HG03064 (cell line): ENCODE measurements around the gene COL27A1.

Experiments used
- ATAC-seq: cut with Tn5 transposase; IDR thresholded peaks from one replicate; pipeline ENCODE4 v1.9.1; 2021; ENCODE audit warnings: low read depth; ENCODE audit not compliant: unreplicated experiment

COL27A1 gene

DNA sequence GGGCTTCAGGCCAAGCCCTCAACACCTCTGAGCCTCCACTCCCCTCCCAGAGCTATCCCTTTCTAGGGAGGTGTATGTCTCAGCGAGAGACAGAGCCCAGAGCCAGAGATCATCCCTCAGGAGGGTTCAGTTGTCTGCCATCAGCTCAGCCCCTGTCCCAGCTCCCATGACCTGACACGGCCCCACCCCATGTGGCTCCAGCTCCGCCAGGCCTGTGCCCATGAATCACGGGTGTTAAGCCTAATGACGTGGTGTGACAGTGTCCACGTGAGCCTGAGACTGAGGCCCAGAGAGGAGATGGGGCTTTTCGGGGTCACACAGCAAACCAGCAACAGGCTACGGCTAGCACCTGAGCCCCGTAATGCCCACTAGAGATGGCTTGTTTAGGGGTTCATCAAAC lies 106.7 kb downstream of the COL27A1 start:
- no peak for ATAC-seq

- ATAC-seq: no peak
Observed at GRCh38 chr9:114263853-114264510, 108.6 kb downstream of the COL27A1 start.

- ATAC-seq: no peak
Observed at GRCh38 chr9:114264806-114265550, 109.6 kb downstream of the COL27A1 start.

DNA sequence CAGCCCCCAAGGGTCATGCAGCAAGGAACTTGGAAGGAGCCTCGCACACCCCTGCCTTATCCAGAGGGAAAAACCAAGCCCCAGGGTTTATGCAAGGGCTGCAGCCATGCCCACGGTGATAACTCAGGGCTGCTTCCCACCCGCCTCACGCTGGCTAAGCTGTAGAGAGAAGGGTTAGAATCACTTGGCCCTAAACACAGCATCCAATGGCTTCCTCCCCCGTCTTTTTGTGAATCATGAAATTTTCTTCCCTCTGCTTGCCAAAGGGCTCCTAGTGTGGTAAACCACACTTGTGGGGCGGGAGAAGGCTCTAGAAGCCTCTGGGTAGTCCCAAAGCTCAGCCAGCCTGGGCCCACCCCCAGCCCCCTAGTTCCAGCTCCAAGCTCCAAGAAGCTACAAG lies 111.6 kb downstream of the COL27A1 start:
- ATAC-seq: no peak

- no peak for ATAC-seq
Observed at GRCh38 chr9:114269023-114269422, 113.7 kb downstream of the COL27A1 start.

DNA sequence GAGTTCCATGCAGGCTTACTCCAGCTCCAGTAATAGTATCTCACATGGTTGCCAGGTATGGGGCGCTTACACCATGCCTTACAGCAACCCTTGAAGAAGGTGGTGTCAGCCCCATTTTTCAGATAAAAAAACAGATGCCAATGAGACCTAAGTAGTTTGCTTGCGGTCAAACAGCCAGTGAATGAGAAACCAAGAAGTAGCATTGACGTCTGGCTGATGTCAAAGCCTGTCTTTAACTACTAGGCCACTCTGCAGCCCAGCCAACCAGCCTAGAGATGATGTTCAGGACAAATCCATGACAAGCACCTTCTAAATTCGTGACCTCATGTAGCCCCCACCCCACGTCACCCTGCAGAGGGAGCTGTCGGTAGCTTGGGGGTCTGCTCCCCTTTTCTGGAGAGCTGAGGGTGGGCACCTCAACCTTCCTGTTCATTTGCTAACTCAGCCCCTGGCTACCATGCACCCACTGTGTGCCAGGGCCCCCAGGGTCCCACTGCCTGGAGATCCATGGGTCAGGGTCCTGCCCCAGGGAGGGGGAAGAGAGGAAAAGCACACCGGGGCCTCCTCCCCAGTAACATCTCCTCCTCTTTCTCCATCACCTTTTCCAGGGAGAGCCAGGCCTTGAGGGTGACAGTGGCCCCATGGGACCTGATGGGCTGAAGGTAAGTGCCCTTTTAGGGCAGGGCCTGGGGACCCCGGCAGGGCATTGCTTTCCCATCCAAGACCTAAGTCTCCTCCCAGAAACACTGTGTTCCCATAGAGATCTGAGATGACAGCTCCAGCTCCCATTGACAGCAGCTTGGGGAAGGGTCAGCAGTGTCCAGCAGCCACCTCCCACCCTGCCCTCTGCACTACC lies 115.0 kb downstream of the COL27A1 start:
- no peak for ATAC-seq

- ATAC-seq: no peak
Observed at GRCh38 chr9:114271556-114272510, 116.5 kb downstream of the COL27A1 start.

DNA sequence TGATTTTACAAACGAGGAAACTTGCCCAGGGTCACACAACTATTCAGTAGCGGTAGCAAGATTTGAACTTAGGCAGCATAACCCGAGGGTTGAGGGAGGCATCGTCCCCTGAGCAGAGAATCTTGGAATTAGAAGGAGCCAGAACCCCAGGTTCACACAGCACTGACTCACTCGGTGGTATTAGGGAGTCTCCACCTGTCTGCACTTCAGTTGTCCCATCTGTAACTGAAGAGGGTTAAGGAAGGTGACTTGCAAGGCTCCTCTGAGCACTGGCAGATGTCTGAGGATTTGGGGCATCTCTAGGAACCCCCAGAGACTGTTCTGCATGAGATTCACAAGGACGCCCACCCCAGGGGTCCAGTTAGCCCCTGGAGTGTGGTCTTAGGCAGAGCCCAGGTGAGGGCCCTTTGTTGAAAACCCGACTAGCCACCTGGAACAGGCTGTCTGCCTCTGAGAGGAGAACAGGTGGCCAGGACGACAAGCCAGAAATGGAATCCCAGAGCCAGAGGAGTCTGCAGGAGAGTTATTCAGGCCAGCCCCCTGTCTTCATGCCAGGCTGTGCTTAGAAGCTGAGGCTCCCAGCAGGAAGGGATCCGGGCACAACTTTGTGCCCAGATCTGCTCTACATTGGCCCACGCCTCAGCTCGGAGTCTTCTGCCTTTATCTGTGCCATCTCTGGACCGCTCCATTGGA lies 117.5 kb downstream of the COL27A1 start:
- no peak for ATAC-seq

DNA sequence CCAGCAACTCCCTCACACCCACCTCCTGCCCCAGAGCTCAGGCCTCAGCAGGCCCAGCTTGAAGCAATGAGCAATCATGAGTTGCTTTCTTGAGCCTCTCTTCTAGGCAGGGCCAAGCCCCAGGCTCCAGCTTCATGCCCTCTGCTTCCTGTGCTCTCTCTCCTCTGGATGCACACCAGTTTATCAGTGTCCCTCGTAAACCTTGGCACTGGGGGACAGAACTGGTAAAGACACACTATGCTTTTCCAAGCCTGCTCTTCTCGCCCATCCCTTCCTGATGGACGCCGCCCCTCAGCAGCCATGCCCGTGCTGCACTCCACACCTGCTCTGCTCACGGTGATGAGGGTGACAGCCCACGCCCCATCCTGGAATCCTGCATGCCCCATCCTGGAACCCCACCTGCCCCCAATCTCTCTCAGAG lies 118.1 kb downstream of the COL27A1 start:
- no peak for ATAC-seq

DNA sequence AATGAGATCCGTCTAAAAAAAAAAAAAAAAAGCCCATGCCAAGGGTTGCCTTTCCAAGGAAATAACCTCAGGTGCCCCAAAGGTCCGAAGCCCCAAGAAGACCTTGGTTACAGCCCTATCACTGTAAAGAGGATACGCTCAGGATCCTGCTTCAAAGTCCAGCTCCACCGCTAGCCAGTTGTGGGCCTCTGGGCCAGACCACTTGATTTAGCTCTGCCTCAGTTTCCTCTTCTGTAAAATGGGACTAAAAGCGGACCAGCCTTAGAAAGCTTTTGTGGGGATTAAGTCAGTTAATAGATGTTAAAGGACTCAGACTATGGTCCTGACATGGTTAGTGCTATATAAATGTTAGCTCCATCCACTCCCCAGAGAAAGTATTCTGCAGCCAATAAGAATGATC lies 118.9 kb downstream of the COL27A1 start:
- no peak for ATAC-seq

- no peak for ATAC-seq
Observed at GRCh38 chr9:114275246-114276004, 120.1 kb downstream of the COL27A1 start.

GRCh38 chr9:114276908-114277821 lies 121.8 kb downstream of the COL27A1 start:
- no peak for ATAC-seq

DNA sequence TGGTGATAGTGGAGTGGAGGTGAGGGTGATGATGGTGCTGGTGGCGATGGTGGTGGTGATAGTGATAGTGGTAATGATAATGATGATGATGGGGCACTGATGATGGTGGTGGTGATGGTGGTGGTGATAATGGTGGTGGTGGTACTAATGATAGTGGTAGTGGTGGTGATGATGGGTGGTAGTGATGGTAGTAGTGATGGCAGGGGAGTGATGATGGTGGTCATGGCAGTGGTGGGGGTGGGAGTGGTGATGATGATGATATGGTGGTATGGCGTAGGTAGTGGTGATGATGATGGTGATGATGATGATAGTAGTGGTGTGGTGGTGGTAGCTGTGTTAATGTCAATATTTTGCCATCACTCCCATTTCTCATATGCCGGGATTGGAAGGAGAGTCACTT lies 123.0 kb downstream of the COL27A1 start:
- no peak for ATAC-seq

DNA sequence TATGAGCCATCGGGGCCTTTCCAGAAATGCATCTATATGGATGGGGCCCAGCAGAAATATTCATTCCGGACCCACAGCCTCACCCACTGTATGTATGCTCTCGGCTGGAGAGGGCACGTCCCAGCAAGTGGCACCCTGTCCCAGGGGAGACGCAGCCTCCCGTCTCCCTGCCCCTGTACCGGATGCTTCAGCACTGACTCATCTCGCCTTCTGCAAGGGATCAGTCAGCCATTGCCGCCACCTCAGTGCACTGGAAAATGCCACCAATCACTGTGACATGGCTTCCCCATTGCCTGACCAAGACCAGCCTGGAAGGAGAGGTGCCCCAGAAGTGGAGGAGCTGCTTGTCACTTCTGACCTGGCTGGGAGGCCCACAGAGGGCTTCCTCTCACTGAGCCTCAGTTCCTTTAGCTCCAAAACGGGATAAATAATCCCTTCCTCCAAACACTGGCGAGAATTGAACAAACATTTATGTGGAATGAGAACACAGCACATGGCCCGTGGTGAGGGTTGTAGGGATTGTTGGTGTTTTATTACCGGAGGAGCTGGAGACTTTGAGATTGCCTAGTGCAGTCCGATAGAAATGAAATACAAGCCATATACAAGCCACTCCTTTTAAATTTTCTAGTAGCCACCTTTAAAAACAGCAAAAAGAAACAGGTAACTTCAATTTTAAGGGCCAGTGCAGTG lies 123.7 kb downstream of the COL27A1 start:
- no peak for ATAC-seq

- no peak for ATAC-seq
Observed at GRCh38 chr9:114279693-114280092, 124.4 kb downstream of the COL27A1 start.

DNA sequence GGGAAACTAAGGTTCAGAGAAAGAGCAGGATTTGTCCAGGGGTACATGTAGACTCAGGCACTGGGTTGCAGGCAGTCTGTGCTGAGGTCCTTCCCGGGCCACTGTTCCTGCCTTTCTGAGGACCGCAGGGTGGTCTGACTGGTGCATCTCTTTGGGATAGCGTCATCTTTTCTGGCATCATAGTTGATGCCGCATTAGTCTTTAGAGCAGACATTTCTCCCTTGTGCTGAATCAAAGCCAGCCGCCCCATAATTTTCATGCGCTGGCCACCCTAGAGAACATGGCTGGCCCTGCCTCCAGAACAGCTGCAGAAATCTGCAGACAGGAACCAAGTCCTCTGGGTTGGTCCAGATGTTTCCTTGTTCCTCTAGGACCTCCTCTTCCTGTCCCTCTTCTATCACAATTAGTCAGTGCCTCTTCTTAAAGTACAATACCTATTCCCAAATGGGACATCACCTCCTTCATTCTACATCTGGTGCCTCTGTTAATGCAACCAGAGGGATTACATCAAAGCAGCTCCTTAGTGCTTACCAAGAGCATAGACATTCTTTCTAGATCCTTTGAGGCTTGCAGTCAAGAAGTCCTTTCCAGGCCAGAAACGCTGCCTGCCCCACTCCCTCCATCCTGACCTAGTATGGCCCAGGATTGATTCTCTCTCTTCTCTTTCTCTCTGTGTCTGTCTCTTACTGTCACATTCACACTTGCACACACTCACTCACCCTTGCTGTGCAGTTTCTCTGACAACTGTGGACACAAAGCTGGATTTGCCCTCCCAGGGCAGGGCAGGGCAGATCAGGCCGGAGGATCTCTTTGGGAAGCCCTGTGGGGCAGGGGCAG lies 125.5 kb downstream of the COL27A1 start:
- no peak for ATAC-seq
